SKM-1 (cell line): ENCODE measurements around the gene PRMT7.

Source experiments
- DNase-seq: peaks from one replicate; lab custom pipeline; 2025; ENCODE audit not compliant: unreplicated experiment; lab: John Stamatoyannopoulos, UW

PRMT7 gene

GRCh38 chr16:68373528-68374245 is 62.9 kb downstream of the PRMT7 start:
- no peak for DNase-seq

GRCh38 chr16:68374246-68374805 is 63.5 kb downstream of the PRMT7 start:
- no peak for DNase-seq

- DNase-seq, result no peak
Measured at GRCh38 chr16:68374961-68375660, 64.3 kb downstream of the PRMT7 start.

- no peak for DNase-seq
Measured at GRCh38 chr16:68375801-68376536, 65.2 kb downstream of the PRMT7 start.

- DNase-seq, result no peak
Measured at GRCh38 chr16:68376590-68376989, 65.8 kb downstream of the PRMT7 start.

- DNase-seq, result no peak
Measured at GRCh38 chr16:68377221-68377620, 66.4 kb downstream of the PRMT7 start.

GRCh38 chr16:68377667-68378393 is 67.0 kb downstream of the PRMT7 start:
- DNase-seq, result no peak

GRCh38 chr16:68378436-68379415 is 67.9 kb downstream of the PRMT7 start:
- peak; percentile 23 for DNase-seq

- DNase-seq, result no peak
Measured at GRCh38 chr16:68379472-68380347, 68.9 kb downstream of the PRMT7 start.

- no peak for DNase-seq
Measured at GRCh38 chr16:68380348-68380670, 69.5 kb downstream of the PRMT7 start.

GRCh38 chr16:68380676-68381362 is 70.0 kb downstream of the PRMT7 start:
- no peak for DNase-seq

GRCh38 chr16:68381363-68381724 is 70.5 kb downstream of the PRMT7 start:
- DNase-seq, result no peak

GRCh38 chr16:68382296-68382718 is 71.5 kb downstream of the PRMT7 start:
- DNase-seq, result no peak

- DNase-seq, result no peak
Measured at GRCh38 chr16:68383858-68384257, 73.0 kb downstream of the PRMT7 start.

GRCh38 chr16:68384288-68385161 is 73.7 kb downstream of the PRMT7 start:
- no peak for DNase-seq

- peak; percentile 19 for DNase-seq
Measured at GRCh38 chr16:68385371-68385770, 74.6 kb downstream of the PRMT7 start.

- no peak for DNase-seq
Measured at GRCh38 chr16:68386628-68387027, 75.8 kb downstream of the PRMT7 start.
